Measurements from ENCODE around the gene WARS2.

Gene WARS2

DNA sequence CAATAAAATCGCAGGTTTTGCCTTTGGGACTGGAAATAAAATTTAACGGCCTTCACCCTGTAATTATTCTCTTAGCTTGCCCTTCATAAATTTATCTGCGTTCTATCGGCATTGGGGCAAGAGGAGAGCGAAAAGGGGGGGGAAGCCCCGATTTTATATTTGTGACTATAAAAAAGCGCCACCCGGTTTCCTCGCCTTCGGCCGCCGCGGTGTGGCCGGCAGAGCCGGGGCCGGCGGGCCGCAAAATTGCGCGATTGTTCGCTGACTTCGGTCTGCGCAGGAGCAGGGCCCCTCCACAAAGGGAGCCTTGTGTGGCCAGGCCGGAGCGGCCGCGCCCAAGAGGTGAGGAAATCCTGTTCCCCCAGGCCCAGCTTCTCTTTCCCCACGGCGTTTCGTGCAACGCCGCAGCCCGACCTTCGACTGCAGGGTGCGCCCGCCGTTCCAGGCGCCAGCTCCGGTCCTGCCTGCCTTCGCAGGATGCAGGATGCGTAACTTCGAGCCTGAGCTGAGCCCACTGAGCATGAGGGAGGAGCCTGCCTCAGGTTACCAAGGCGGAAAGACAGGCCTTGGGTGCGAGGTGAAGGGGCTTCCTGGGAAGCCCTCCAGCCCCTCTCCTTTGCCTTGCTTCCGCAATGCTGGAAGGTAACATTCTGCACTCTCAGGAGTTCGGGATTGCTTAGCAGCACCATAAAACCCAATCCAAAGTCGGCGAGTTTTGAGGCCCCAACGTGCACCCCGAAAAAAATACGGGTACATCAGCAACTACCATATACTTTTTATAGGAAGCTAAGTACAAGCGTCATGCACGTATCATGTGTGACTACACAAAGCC is 147.4 kb downstream of the WARS2 start:
- DNase-seq, result no peak

DNA sequence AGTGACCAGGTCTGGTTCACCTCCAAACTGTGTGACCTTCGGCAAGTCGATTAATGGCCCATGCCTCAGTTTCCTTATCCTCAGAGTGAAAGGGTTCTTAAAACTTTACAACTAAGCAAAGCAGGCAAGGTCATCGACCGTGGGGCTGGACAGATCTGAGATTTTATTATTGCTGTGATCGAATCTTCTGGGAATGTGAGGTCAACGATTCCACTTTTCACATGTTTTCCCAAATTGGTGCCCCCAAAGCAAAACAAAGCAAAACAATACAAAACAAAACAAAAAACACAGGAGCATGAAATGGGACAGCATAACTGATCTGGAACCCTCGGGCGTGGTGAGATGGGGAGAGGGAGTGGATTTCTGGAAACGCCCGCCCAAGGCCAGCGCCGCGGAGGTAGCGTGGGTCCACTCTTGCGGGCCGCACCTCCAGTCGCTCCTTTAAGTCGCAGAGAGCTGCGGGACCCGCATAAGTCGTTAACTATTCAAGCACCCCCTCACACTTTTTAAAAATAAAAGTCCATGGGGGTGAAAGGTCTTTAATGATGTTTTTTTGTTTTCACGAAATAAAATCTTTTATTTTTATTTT is 148.1 kb downstream of the WARS2 start:
- DNase-seq, result no peak

DNA sequence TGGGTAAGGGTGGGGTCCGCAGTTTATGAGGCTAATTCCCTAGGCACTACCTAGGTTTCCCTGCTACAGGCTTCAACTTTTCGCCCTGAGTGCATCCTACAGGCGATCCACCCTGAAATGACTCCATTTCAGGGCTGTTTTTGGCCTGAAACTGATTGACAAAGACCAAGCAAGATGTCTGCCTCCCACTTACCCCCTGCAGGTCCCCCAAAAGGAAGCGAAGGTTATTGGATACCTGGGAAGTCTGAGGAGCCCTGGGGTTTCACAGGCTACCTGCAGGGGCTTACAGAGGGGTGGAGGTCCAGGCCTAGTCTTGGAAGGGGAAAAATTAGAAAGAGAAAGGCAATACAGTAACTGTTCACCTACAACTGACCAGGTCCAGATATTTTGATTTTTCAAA is 149.0 kb downstream of the WARS2 start:
- no peak for DNase-seq

DNA sequence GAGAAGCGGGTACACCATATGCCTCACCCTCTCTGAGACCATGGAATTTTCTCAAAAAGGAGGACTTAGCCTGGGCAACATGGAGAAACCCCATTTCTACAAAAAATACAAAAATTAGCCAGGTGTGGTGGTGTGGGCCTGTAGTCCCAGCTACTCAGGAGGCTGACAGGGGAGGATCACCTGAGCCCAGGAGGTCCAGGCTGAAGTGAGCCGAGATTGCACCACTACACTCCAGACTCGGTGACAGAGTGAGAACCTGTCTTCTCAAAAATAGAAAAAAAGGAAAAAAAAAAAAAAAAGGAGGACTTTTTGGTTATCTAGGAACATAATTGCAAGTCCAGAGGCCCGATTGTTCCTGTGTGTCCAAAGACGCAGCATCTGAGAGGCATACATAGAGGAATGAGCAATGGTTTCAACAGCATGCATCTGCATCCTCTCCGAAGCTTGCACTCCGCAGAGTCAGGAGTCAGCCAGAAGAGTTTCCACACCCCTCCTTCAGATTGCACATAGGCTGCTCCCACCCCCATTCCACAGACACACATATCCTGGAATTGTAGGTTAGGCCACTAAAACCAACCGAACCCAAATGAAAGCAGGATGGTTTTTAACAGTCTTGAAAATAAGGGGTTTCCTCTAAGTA is 149.8 kb downstream of the WARS2 start:
- no peak for DNase-seq

DNA sequence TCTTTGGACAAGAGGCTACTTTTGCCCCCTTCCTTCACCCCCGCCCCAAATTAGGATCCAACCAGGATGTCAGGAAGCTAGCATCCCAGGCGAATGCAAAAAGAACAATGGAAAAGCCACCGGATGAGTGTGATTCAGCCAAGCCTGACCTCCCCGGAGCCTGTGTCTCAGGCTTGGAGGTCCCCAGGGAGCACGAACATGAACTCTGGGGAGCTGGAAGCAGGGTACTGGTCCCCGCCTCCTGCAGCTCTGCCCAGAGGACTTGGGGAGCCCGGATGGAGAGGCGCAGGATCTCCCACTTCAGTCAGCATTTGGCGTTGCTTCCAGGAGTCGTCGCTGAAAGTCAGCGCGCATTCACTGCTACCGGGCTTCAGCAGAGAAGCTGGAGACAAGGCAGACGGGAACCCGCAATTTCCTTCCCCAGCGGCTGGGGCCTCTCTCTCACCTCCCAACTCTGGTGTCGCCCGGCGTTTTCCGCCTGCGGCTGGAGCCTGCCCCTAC is 150.5 kb downstream of the WARS2 start:
- no peak for DNase-seq

DNA sequence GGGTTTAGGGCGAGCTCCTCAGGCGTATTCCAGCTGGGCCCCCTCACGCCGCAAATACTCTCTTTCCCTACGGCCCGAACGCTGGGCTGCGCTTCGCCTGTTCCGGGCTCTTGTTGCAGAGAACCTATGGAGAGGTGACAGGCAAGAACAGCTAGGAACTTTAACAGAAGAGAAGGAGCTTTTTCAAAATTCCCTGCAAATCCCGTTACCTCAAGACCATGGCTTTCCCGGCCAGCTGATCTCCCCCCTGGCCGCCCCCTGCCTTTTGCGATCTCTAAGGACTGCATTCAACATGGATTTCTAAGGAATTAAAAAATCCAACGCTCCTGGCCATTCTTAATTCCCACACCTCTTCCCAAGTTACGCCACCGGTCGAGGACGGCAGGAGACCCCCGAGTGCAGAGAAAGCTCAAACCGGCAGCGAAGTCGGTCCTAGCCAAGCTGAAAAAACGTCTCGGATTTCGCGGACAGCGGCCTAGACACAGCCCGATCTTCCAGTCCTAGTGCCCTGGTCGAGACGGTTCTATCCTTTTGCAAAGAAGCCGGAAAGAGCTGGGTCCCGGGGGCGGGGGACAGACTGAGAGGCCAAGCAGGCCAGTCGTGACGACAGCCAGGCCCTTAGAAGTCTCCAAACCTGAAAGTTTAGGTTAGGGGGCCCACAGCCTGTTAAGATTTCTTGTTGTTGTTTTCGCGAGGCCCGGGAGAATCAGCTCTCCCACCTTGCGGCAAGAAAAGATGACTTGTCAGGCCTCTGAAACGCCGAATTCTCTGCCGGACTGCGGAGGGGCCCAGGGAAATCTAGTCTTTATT is 151.2 kb downstream of the WARS2 start:
- no peak for DNase-seq

DNA sequence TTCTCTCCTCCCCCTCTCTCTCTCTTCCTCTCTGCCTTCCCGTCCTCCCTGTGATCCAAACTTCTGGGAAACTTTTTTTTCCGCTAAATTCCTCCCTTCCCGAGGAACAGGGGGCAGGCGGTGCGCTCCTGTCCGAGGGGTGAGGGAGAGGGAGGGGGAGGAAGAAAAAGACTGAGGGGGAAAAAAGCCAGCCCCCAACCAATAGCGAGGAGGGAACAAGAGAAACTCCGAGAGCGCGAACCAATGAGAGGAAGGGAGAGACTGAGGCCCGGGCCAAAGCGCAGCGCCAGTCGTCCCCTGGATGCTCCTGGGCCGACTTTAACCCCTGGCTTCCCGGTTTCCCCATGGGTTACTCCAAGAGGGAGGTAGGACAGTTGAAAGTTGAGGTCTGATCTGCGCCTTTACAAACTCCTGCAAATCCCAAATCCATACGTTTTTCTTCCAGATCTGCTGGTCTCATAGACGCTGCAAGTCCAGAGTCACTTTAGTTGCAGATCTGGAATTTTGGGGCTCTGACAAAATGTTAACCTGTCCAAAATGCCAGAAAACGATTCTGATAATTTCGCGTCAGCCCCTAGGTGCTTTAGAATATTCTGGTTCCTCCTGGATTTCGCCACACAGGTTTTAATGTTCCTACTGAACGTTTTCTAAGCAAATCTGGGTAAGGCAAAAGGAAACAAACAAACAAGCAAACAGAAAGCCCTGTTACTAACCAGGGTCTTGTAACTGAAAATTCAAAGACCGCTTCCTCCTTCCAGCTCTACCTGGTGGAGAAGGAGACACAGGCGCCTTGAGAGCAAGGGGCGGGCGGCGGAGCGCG is 152.1 kb downstream of the WARS2 start, which contains the start of gene TBX15:
TSS of gene TBX15 (minus strand) at position 158 of the 820 bp plus-strand sequence. CDS start 548 bp downstream, outside the sequence.
- no peak for DNase-seq

DNA sequence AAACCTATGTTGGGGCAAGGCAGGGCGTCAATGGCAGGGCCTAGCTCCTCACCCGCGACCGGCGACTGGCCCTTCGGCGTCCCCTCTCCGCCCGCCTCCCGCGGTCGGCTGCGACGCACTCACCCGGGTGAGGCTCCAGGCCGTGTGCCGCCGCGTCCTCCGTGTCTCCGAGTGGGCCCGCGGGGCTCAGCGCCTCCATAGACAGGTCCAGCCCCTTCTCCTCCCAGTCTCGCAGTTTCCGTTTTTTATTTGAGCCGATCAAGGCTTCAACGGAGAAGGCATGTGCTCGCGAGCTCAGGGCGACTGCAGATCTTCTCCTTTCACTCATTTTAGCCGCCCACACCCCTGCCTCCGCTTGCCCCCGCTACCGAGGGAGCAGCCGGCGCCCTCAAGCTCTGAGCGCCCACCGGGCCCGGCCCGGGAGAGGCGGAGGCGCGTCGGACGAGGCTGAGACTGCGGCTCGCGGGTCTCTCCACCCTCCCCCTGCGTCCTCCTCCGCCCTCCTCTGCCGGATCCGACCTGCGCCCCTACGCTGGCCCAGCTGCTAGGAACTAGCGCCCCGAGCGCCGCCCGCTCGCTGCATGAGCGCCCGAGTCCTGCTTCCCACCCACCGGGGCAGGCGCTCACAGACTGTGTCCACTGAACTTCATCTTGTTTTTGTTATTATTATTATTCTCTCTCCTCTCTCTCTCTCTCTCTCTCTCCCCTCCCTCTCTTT is 152.8 kb downstream of the WARS2 start:
- no peak for DNase-seq

DNA sequence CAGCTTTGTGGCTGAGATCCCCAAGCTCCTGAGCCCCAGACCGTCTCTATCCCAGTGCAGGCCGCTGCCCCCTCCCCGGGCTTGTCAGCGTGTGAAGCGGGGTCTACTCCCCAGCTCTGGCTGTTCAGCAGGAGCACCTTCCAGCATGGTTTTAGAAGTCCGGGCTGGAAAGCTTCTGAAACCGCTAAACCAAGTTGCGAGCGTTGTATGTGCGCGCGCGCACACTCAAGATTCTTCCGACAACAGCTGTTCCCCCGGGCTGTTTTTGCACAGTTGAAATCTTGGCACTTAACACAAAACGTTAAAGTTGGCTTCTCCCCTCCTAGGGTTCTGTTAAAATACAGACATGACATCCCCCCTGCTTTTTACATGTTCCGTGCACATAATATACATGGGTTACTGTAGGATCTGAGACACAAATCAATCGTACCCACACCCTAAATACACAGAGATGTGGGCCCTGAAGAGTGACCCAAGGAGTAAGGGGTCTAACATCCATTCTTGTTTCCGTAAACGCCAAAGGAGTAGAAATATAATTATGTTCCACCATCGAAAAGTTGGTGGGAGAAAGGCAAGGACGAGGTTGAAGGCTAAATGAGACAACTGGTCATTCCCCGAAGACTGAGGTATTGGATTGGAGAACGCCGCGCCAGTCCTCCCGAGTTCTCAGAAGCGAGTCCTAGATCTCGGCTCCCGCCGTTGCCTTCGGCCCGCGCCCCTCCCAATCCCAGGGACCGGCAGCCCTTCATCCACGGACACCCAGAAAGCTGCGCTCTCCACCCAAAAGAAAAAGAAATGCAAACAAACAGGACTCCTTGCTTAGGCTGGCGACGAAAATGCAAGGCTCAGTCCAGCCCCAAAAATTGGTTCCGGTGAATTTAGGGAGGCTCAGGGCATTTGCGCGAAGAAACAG is 153.6 kb downstream of the WARS2 start:
- no peak for DNase-seq

DNA sequence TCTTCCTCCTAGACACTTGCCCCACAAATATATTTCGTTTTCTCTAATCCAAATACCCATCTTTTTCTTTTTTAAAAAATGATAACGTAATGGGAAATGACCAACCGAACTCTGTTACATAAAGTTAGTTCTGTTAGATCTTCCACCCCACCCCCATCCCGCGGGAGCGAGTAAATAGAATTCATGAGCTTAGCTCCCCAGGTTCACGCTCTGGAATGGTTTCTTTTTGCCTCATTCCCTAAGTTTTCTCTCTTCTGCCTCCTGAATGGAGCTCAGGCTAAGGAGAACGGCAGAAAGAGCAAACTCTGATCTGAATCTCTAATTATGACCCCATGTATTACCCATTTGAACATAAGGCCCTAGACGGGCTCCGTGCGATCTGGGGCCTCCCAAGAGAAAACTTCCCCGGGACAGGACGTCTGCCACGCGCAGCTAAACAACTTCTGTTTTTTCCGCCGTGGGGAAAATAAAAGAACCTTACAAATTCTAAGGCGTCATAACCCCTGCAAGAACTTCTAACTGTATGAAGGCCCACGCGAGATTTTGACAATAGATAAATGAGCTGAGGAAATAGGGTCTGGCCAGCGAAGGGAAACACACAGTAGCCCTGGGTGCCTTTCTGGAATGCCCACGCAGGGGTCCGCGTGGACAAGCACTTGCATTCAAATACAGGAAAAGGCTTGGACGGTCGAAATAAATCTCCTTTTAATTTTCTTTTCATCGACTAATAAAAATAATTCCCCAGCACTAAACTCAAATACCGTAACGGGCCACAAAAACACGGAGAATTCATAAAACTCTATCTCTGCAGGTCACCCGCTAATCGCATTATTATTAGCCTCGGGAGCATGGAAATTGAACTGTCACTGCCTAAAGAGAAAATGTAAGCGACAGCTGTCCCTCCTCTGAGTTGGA is 154.6 kb downstream of the WARS2 start:
- DNase-seq, result no peak

DNA sequence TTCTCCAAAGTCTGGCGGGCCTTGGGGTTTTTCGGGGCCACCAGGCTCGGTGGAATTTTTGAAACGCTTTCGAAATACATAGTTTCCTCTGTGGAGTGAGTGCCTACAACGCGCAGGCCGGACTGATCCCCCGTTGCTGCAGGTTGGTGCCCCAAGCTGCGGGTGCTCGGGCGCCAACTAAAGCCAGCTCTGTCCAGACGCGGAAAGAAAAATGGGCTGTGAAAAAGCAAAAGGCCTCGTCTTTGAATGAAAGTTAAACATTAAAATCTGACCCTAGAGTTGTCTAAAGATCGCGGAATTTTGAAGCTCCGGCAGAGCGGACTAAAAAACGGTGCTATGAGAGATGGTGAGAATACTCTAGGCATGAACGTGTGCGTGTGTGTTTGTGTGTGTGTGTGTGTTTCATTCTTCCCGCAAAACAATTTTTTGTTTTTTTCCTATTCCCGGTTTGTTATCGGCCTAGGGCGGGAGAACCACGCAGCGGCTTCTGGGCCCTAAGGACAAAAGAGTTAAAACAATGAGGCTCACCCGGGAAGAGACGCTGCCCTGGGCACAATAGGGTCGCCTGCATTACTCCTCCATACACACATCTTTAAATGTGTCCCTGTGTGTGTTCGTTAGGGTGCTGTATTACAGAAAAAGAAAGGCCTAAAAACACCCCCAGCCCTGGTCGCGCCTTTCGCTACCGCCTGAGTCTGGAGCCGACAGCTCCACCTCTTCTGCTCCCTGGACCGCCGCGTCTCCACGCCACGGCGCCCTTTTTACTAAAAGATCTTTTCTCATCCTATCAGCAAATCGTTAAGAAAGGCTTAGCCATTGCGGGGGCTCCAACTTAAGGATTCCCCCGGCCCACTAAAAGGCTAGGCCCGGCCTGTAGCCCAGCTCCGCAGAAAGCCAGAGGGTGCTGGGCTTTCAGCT is 155.5 kb downstream of the WARS2 start:
- no peak for DNase-seq

DNA sequence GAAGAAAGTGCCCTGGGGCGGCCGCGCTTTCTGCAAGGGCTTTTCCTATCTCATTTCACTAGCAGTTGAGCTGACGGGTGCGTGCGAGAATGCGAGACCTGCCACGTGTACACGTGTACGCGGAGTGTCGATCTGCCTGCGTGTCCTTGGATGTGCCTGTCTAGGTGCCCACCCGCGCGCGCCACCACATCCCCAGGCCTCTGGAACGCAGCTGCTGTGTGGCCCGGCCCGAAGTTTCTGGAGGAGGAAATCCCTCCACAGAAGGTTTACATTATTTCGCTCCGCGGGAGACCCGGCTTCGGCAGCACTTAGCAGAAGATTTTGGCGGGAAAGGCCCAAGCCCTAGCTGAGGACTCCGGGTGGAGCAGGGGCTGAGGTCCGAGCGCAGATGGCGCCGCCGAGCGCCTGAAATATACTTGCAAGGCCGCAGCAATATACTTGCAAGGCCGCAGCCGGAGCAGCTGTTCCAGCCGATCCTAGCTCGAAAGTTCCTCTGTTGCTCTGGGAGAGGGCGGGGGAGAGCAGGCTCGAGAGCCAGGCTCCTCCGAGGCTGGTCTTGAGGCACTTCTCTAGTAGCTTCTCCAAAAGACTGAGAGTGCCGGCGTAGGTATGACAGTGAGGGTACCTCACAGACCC is 156.2 kb downstream of the WARS2 start:
- no peak for DNase-seq

DNA sequence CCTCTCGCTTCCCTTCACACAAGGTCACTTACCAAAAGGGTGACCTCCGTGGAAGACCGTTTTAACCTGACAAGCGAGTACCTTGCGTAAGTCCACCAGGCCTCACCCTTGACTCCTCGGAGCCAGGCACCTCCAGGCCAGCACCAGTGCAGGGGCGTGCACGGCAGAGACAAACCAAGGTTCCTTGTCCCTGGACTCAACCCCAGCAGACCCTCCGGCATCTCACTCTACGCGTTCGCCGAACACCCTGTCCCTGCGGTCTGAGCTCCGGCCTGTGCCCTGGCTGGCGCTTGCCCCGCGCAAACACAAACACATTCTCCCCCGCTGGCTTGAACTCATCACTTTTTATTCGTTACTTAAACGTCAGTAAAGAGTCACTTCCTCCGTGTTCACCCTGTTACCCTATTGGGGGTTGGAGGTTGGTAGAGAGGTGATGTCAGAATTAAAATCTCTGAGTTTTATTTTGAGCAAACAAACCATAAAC is 156.9 kb downstream of the WARS2 start:
- DNase-seq, result no peak

DNA sequence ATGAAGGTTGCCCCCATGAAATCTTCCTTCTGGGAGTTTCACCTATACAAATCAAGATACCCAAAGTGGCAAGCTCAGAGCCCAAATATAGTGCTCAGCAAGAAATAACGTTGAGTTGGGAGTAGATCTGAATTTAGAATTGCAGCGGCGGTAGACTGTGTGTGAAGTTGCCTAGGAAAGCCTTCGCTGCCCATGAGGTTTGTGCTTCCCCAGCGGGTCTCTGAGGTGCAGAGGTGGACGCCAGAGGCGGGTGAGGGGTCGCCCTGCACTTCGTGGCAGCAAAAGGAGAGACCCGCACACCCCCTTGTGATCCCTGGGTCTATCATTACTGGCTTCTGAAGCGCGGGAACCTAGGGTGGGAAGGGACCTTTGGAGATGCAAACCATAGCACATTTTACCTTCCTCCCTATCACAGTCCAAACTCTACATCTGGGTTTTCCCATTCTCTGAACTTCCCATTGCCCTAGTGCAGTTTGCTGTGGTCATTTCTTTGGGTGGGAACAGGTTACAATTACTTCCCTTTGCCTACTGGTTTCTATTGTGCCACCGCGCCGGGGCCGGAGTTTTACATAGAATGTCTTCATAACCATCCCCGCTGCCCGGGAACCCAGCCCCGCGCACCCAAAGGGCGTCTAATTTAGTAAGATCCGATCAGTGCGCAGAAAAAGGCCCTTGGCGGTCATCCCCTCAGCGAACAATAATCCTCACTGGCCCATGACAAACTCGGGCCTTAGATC is 157.5 kb downstream of the WARS2 start:
- DNase-seq, result no peak

DNA sequence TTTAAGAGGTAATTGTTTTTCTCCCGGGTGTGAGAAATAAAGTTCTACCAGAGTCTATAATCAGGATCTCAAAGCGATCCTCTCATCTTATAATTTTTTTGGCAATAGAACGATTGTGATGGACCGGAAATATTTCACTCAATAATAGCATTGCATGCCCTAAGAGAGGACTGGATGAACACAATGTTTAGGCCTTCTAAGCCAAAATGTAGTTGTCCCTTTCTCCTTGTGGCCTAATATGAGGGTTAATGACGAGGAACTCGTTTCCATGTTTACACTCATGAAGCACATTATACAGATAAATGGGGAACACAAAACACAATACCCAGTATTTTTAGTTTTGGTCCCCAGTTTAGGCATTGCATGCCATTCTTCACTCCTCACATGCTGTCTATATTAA is 158.2 kb downstream of the WARS2 start:
- no peak for DNase-seq

DNA sequence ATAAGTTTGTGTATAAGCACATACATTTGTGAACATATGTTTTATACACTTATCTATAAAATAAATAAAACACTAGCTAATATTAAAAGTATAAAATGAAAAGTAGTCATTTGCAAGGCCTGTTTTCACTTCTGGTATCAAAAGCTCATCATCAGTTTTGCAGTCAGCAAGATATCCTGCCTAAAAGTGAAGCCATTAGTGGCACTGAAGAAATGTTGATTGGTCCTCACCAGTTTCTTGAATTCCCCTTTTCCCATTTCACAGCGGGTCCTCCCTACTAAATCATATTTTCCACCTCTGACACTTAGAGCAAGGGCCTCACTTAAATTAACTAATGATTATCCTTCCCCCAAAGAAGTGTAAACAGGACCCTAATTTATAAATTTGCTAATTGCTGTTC is 159.0 kb downstream of the WARS2 start:
- no peak for DNase-seq
